ENCODE results near the gene COPG2. TPM values are rescaled to one million over a fixed set of nuclear protein-coding genes. Genes with fewer than 3 reads are reported as not detected.

The COPG2 gene
- total RNA-seq, 1 experiment from 2014 or later = 13.9 TPM

GRCh38 chr7:130642383-130642782 lies 26.2 kb downstream of the COPG2 start:
- H3K36me3 ChIP-seq (ENCODE audit: control insufficient read depth, insufficient read depth, low read length) = no peaks in the 10 kb centered on the region
- Mint-ChIP-seq H3K27me3 (ENCODE audit: insufficient read depth, unreplicated experiment) (no peaks in the 10 kb centered on the region), H3K4me3 (ENCODE audit: unreplicated experiment) (no peak overlapping the region), H3K27ac (ENCODE audit: unreplicated experiment) (no peak overlapping the region), H3K36me3 (ENCODE audit: insufficient read depth, unreplicated experiment) (peaks cover 3% of the 10 kb centered on the region), H3K4me1 (ENCODE audit: low read depth, unreplicated experiment) (no peaks in the 10 kb centered on the region), H3K9me3 (ENCODE audit: unreplicated experiment) (peaks cover 4% of the 10 kb centered on the region)
- no peaks in the 10 kb centered on the region for H3K27me3 ChIP-seq (replicated peaks; ENCODE audit: control insufficient read depth, insufficient read depth, low read length)
- no peaks in the 10 kb centered on the region for H3K4me1 ChIP-seq
- BruUV-seq (replicated peaks) = no TSS peak
- ChIA-PET POLR2A (no interaction called here), CTCF (interaction anchor here (0.7 kb wide), 1 partner anchor 550 kb away, joined by 4 read pairs; no protein-coding TSS in a partner anchor)
- TF ChIP-seq, protein P1, sequence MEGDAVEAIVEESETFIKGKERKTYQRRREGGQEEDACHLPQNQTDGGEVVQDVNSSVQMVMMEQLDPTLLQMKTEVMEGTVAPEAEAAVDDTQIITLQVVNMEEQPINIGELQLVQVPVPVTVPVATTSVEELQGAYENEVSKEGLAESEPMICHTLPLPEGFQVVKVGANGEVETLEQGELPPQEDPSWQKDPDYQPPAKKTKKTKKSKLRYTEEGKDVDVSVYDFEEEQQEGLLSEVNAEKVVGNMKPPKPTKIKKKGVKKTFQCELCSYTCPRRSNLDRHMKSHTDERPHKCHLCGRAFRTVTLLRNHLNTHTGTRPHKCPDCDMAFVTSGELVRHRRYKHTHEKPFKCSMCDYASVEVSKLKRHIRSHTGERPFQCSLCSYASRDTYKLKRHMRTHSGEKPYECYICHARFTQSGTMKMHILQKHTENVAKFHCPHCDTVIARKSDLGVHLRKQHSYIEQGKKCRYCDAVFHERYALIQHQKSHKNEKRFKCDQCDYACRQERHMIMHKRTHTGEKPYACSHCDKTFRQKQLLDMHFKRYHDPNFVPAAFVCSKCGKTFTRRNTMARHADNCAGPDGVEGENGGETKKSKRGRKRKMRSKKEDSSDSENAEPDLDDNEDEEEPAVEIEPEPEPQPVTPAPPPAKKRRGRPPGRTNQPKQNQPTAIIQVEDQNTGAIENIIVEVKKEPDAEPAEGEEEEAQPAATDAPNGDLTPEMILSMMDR (IDR thresholded peaks at IDR 0.05; ENCODE audit: insufficient read depth in 1 of 2, low read depth in 1 of 2, low read length in 1 of 2, severe bottlenecking in 1 of 2, unreplicated experiment in 1 of 2) = no peak
- DNase-seq = no peak
- H3K9me3 ChIP-seq = no peaks in the 10 kb centered on the region; the same call in 1 of the 2 replicates
- no peak overlapping the region for H3K4me3 ChIP-seq (ENCODE audit: low read depth, low read length)
- intact Hi-C loops (cut with micrococcal nuclease; ENCODE audit: unreplicated experiment) = no loop called here

- no peaks in the 10 kb centered on the region for H3K27me3 ChIP-seq (replicated peaks; ENCODE audit: control insufficient read depth, insufficient read depth, low read length)
- Mint-ChIP-seq H3K9me3 (ENCODE audit: unreplicated experiment) (peaks cover 13% of the 10 kb centered on the region), H3K27me3 (ENCODE audit: insufficient read depth, unreplicated experiment) (no peaks in the 10 kb centered on the region), H3K36me3 (ENCODE audit: insufficient read depth, unreplicated experiment) (peaks cover 6% of the 10 kb centered on the region), H3K4me1 (ENCODE audit: low read depth, unreplicated experiment) (no peaks in the 10 kb centered on the region), H3K4me3 (ENCODE audit: unreplicated experiment) (no peak overlapping the region), H3K27ac (ENCODE audit: unreplicated experiment) (no peak overlapping the region)
- ChIA-PET POLR2A (no interaction called here), CTCF (no interaction called here)
- TF ChIP-seq, protein P1 (IDR thresholded peaks at IDR 0.05; ENCODE audit: insufficient read depth in 1 of 2, low read depth in 1 of 2, low read length in 1 of 2, severe bottlenecking in 1 of 2, unreplicated experiment in 1 of 2) = no peak
- DNase-seq = no peak
- no peaks in the 10 kb centered on the region for H3K4me1 ChIP-seq
- intact Hi-C loops (cut with micrococcal nuclease; ENCODE audit: unreplicated experiment) = no loop called here
- BruUV-seq (replicated peaks) = no TSS peak
- no peak overlapping the region for H3K4me3 ChIP-seq (ENCODE audit: low read depth, low read length)
- H3K36me3 ChIP-seq (ENCODE audit: control insufficient read depth, insufficient read depth, low read length) = no peaks in the 10 kb centered on the region
- no peaks in the 10 kb centered on the region; the same call in 1 of the 2 replicates for H3K9me3 ChIP-seq
Measured at GRCh38 chr7:130641497-130641896, 27.1 kb downstream of the COPG2 start.

DNA sequence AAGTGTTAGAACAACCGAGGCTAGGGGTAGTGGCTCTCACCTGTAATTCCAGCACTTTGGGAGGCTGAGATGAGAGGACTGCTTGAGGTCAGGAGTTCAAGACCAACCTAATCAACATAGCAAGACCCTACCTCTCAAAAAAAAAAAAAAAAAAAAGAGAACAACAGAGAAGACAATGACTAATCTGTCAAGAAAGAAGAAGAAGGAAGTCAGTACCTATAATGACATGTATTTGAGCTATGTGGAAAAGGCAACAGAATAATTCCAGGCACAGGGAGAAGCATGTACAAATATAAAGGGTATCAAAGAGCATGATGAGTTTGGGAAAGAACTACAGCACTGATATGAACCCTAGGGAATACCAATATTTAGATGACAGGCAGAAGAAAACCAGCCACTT lies 27.5 kb downstream of the COPG2 start:
- intact Hi-C loops (cut with micrococcal nuclease; ENCODE audit: unreplicated experiment) = no loop called here
- ChIA-PET POLR2A (no interaction called here), CTCF (no interaction called here)
- Mint-ChIP-seq H3K4me3 (ENCODE audit: unreplicated experiment) (no peak overlapping the region), H3K9me3 (ENCODE audit: unreplicated experiment) (peaks cover 18% of the 10 kb centered on the region), H3K4me1 (ENCODE audit: low read depth, unreplicated experiment) (no peaks in the 10 kb centered on the region), H3K27me3 (ENCODE audit: insufficient read depth, unreplicated experiment) (no peaks in the 10 kb centered on the region), H3K27ac (ENCODE audit: unreplicated experiment) (no peak overlapping the region), H3K36me3 (ENCODE audit: insufficient read depth, unreplicated experiment) (peaks cover 6% of the 10 kb centered on the region)
- Histone ChIP-seq H3K9me3 (no peaks in the 10 kb centered on the region; the same call in 1 of the 2 replicates), H3K4me3 (ENCODE audit: low read depth, low read length) (no peak overlapping the region), H3K36me3 (ENCODE audit: control insufficient read depth, insufficient read depth, low read length) (no peaks in the 10 kb centered on the region), H3K4me1 (no peaks in the 10 kb centered on the region), H3K27me3 (replicated peaks; ENCODE audit: control insufficient read depth, insufficient read depth, low read length) (no peaks in the 10 kb centered on the region)
- DNase-seq = no peak
- TF ChIP-seq, protein P1 (IDR thresholded peaks at IDR 0.05; ENCODE audit: insufficient read depth in 1 of 2, low read depth in 1 of 2, low read length in 1 of 2, severe bottlenecking in 1 of 2, unreplicated experiment in 1 of 2) = no peak
- no TSS peak for BruUV-seq (replicated peaks)

Data from Caco-2 (cell line).